ENCODE measurements around the gene FBXO47. TPM values are rescaled to one million over a fixed set of nuclear protein-coding genes. Genes with fewer than 3 reads are reported as not detected.
"Not testable (repeated sequence)": the region's sequence is repeated elsewhere in the genome, so short reads cannot be mapped to it uniquely, and the experiment has no call there.

Gene FBXO47
- total and polyA plus RNA-seq, 10 of the 15 experiments (the other 5 are each of a cell fraction or from before 2014, with no cell fraction given) = 0.04 to 0.06 (median 0.06) TPM; not detected in 7

DNA sequence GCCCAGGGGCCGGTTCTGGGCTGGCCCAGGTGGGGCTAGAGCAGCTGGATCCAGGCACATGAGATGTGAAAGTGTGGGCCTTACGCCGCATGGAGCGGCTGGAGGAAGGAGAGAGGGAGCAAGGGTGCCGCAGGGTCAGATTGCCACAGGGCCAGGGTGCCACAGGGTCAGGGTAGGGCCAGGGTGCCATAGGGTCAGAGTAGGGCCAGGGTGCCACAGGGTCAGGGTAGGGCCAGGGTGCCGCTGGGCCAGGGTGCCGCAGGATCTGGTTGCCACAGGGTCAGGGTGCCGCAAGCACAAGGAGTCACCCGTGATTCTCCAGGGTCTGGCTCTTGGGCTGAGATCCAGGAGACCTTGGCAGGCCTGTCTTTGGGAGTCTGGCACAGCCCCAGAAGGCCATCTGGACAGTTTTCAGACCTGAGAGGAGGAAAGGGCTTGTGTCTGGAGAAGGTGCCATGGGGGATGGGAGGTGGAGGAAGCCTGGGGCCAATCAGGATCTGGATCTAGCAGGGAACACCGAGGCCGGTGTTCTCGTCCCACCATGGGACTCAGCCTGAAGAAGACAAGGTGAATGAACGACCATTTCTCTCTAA is 54.9 kb downstream of the FBXO47 start (continued):
- TF ChIP-seq, protein P1, sequence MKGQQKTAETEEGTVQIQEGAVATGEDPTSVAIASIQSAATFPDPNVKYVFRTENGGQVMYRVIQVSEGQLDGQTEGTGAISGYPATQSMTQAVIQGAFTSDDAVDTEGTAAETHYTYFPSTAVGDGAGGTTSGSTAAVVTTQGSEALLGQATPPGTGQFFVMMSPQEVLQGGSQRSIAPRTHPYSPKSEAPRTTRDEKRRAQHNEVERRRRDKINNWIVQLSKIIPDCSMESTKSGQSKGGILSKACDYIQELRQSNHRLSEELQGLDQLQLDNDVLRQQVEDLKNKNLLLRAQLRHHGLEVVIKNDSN (IDR thresholded peaks at IDR 0.05; ENCODE audit: borderline replicate concordance, extremely low read length, insufficient read depth, low read depth, low read length) = no peak
- TF ChIP-seq HCFC1 (IDR thresholded peaks at IDR 0.05; ENCODE audit: low read length) = no peak

DNA sequence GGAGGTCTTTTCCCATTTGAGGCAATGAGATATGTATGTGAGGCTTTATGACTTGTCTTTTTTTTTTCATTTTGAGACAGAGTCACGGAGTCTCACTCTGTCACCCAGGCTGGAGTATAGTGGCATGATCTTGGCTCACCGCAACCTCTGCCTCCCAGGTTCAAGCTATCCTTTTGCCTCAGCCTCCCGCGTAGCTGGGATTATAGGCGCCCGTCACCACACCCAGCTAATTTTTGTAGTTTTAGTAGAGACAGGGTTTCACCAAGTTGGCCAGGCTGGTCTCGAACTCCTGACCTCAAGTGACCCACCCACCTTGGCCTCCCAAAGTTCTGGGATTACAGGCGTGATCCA is 55.5 kb downstream of the FBXO47 start:
- H2AFZ ChIP-seq (ENCODE audit: control insufficient read depth, low read depth, low read length); BruUV-seq (replicated peaks); H3K4me3 ChIP-seq; H4K20me1 ChIP-seq (ENCODE audit: control insufficient read depth, insufficient read depth); SMC1A ChIA-PET (ENCODE audit: uncharacterized antibody, unreplicated experiment); H3K4me1 ChIP-seq (ENCODE audit: control insufficient read depth, insufficient read depth, low read length); H3K79me2 ChIP-seq (ENCODE audit: control insufficient read depth, insufficient read depth, low read length); ATAC-seq; H3K9ac ChIP-seq (ENCODE audit: control insufficient read depth, insufficient read depth, low read length); intact Hi-C loops (cut with micrococcal nuclease; ENCODE audit: unreplicated experiment); FAIRE-seq; H3K4me2 ChIP-seq (ENCODE audit: control insufficient read depth, insufficient read depth); in situ Hi-C loops (cut with MboI); H3K27me3 ChIP-seq (replicated peaks in 1 of 2; ENCODE audit: control insufficient read depth in 2 of 2, insufficient read depth in 2 of 2, low read length in 1 of 2); DNase-seq (ENCODE audit: low read depth, low spot score); H3K27ac ChIP-seq (ENCODE audit: control insufficient read depth, insufficient read depth); CTCF ChIA-PET; H3K9me3 ChIP-seq (replicated peaks; ENCODE audit: control insufficient read depth, insufficient read depth, low read length); POLR2A ChIA-PET; RAD21 ChIA-PET (ENCODE audit: unreplicated experiment): not testable (repeated sequence)
- peaks cover 14 to 32% of the 10 kb centered on the region in 2 experiments for H3K36me3 ChIP-seq (ENCODE audit: control insufficient read depth in 2 of 2, insufficient read depth in 2 of 2, low read length in 1 of 2)
- WGBS (ENCODE audit: insufficient coverage, insufficient replicate concordance, low lambda C conversion rate, missing lambda C conversion rate) = 96% methylated on average over 8 of the region's 8 CpGs

DNA sequence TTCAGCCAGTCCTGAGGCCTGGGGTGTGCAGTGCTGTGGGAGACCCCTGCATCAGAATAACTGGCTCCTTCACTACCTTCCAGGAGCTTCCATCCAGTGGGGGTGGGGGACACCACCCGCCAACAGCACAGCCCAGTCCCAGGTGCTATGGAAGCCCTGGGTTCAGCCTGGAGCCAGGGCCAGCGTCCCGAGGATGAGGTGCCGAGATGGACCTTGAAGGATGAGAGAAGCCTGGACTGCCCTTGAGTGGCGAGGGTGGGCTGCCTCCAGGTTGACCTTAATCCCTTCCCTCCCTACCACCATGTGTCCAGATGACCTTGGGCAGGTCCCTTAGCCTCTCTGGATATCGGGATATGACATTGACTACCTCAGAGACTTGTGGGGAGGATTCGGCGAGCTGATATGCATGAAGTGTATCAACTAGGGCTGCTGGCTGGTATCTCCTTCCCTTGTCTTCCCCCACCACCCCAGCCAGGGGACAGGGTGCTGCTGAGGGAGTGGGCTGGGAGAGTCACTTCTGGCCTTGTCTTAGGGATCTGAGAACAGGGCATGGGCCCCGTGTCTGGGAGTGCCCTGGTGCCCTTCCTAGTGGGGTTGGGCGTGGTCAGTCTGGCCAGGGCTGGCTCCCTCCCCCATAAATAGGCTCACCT is 56.0 kb downstream of the FBXO47 start:
- H3K9me3 ChIP-seq (replicated peaks; ENCODE audit: control insufficient read depth, insufficient read depth, low read length) = no peaks in the 10 kb centered on the region
- in situ Hi-C loops (cut with MboI) = no loop called here
- H4K20me1 ChIP-seq (ENCODE audit: control insufficient read depth, insufficient read depth) = no peaks in the 10 kb centered on the region
- ATAC-seq = no peak
- H3K4me1 ChIP-seq (ENCODE audit: control insufficient read depth, insufficient read depth, low read length) = peaks cover 5% of the 10 kb centered on the region
- H3K27me3 ChIP-seq (replicated peaks in 1 of 2; ENCODE audit: control insufficient read depth in 2 of 2, insufficient read depth in 2 of 2, low read length in 1 of 2) = no peaks in the 10 kb centered on the region
- no peak overlapping the region for H3K27ac ChIP-seq (ENCODE audit: control insufficient read depth, insufficient read depth)
- H3K79me2 ChIP-seq (ENCODE audit: control insufficient read depth, insufficient read depth, low read length) = peaks cover 2% of the 10 kb centered on the region; the same call in 1 of the 2 replicates
- ChIA-PET RAD21 (ENCODE audit: unreplicated experiment) (no interaction called here), CTCF (no interaction called here), POLR2A (interaction anchor here (0.6 kb wide), 1 partner anchor 86 kb away, joined by 3 read pairs; the partner anchor contains the start of gene CWC25), SMC1A (ENCODE audit: uncharacterized antibody, unreplicated experiment) (no interaction called here)
- no peak overlapping the region for H3K4me3 ChIP-seq
- no peak overlapping the region for H3K4me2 ChIP-seq (ENCODE audit: control insufficient read depth, insufficient read depth)
- DNase-seq (ENCODE audit: low read depth, low spot score) = no peak
- intact Hi-C loops (cut with micrococcal nuclease; ENCODE audit: unreplicated experiment) = no loop called here
- H3K9ac ChIP-seq (ENCODE audit: control insufficient read depth, insufficient read depth, low read length) = no peak overlapping the region
- WGBS (ENCODE audit: insufficient coverage, insufficient replicate concordance, low lambda C conversion rate, missing lambda C conversion rate) = 98% methylated on average over 10 of the region's 10 CpGs
- H2AFZ ChIP-seq (ENCODE audit: control insufficient read depth, low read depth, low read length) = no peak overlapping the region
- no peak for FAIRE-seq
- BruUV-seq (replicated peaks) = no TSS peak
- H3K36me3 ChIP-seq (ENCODE audit: control insufficient read depth in 2 of 2, insufficient read depth in 2 of 2, low read length in 1 of 2) = peaks cover 14 to 34% of the 10 kb centered on the region in 2 experiments
- TF ChIP-seq HDAC6 (IDR thresholded peaks at IDR 0.05; ENCODE audit: unreplicated experiment) = no peak
- TF ChIP-seq POU2F2 (IDR thresholded peaks at IDR 0.05; ENCODE audit: borderline replicate concordance, low read depth, low read length) = no peak
- TF ChIP-seq, protein P1 (IDR thresholded peaks at IDR 0.05; ENCODE audit: borderline replicate concordance, extremely low read length, insufficient read depth, low read depth, low read length) = no peak
- TF ChIP-seq, protein P2, sequence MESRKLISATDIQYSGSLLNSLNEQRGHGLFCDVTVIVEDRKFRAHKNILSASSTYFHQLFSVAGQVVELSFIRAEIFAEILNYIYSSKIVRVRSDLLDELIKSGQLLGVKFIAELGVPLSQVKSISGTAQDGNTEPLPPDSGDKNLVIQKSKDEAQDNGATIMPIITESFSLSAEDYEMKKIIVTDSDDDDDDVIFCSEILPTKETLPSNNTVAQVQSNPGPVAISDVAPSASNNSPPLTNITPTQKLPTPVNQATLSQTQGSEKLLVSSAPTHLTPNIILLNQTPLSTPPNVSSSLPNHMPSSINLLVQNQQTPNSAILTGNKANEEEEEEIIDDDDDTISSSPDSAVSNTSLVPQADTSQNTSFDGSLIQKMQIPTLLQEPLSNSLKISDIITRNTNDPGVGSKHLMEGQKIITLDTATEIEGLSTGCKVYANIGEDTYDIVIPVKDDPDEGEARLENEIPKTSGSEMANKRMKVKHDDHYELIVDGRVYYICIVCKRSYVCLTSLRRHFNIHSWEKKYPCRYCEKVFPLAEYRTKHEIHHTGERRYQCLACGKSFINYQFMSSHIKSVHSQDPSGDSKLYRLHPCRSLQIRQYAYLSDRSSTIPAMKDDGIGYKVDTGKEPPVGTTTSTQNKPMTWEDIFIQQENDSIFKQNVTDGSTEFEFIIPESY (IDR thresholded peaks at IDR 0.05) = no peak
- no peak for TF ChIP-seq POLR2AphosphoS5 (IDR thresholded peaks at IDR 0.05; ENCODE audit: low read length)
- TF ChIP-seq JUNB (IDR thresholded peaks at IDR 0.05) = no peak
- no peak for TF ChIP-seq CHD2 (IDR thresholded peaks at IDR 0.05; ENCODE audit: borderline replicate concordance, low read depth, low read length)
- no peak for TF ChIP-seq YY1 (IDR thresholded peaks at IDR 0.05; ENCODE audit: low read depth, low read length)
- TF ChIP-seq IKZF1 (conservative IDR thresholded peaks at IDR 0.05) = no peak
